ENCODE data around the gene LY86.

- TF ChIP-seq CTCF (IDR thresholded peaks at IDR 0.05) (no peak), POLR2A (IDR thresholded peaks at IDR 0.05) (no peak)
These were observed 77.2 kb downstream of the LY86 start for GRCh38 chr6:6665555-6666243.

All from uterus (tissue), 2 donors.